Activated naive CD4-positive, alpha-beta T cell treated with anti-CD3 and anti-CD28 coated beads for 36 hours (primary cell): Measurements from ENCODE around the gene NDRG2. TPM values are rescaled to one million over a fixed set of nuclear protein-coding genes. Genes with fewer than 3 reads are reported as not detected.
"Not testable (repeated sequence)": the region's sequence is repeated elsewhere in the genome, so short reads cannot be mapped to it uniquely, and the experiment has no call there.

Experiments used
- CTCF ChIA-PET: fragments of 350-600 bp; sonication (Branson Sonifier 250); formaldehyde crosslinking; loops from one replicate; lab custom pipeline; 2021; ENCODE audit warnings: antibody characterized with exemption; lab: Charles Lee
- DNase-seq: peaks from one replicate; pipeline ENCODE4 v3.0.0-alpha.2; 2020
- H3K27ac Mint-ChIP-seq: one replicate; pipeline ENCODE4 v1.8.0; 2021; ENCODE audit warnings: mild to moderate bottlenecking, mixed read lengths
- H3K27me3 Mint-ChIP-seq: one replicate; pipeline ENCODE4 v1.8.0; 2021; ENCODE audit warnings: low read depth, mixed read lengths
- H3K36me3 Mint-ChIP-seq: one replicate; pipeline ENCODE4 v1.8.0; 2021; ENCODE audit warnings: low read depth, mixed read lengths
- H3K4me1 Mint-ChIP-seq: one replicate; pipeline ENCODE4 v1.8.0; 2021; ENCODE audit warnings: low read depth, mixed read lengths
- H3K4me3 Mint-ChIP-seq: one replicate; pipeline ENCODE4 v1.8.0; 2021; ENCODE audit warnings: mild to moderate bottlenecking, moderate library complexity, mixed read lengths
- H3K9me3 Mint-ChIP-seq: one replicate; pipeline ENCODE4 v1.8.0; 2021; ENCODE audit warnings: mixed read lengths
- intact Hi-C: fragments of 100-400 bp; cut with micrococcal nuclease; formaldehyde crosslinking; loops from one replicate; pipeline ENCODE4 v1.15.1; 2023
- total RNA-seq, 2 experiments: library from RNA; stranded (reverse); gene quantifications; one replicate each; pipeline ENCODE4 v1.2.3, GENCODE V29; 2021

The NDRG2 gene
- total RNA-seq, 2 experiments from 2014 or later = 8.4 to 8.8 TPM

- H3K4me1 Mint-ChIP-seq = peaks cover under 1% of the 10 kb centered on the region
- CTCF ChIA-PET = interaction anchor here (0.9 to 11.6 kb wide), 6 partner anchors 22 to 88 kb away, joined by 3 to 260 read pairs (median 52); partner anchors contain the start of genes SLC39A2 and TMEM253
- DNase-seq = no peak
- H3K4me3 Mint-ChIP-seq = no peak overlapping the region
- no peaks in the 10 kb centered on the region for H3K9me3 Mint-ChIP-seq
- no peaks in the 10 kb centered on the region for H3K27me3 Mint-ChIP-seq
- no peaks in the 10 kb centered on the region for H3K36me3 Mint-ChIP-seq
- no peak overlapping the region for H3K27ac Mint-ChIP-seq
- intact Hi-C loops = no loop called here
These were observed 7.2 kb downstream of the NDRG2 start for GRCh38 chr14:21017528-21018245.

- peaks cover 5% of the 10 kb centered on the region for H3K27me3 Mint-ChIP-seq
- no peaks in the 10 kb centered on the region for H3K36me3 Mint-ChIP-seq
- H3K4me3 Mint-ChIP-seq = no peak overlapping the region
- CTCF ChIA-PET = interaction anchor here (2.5 to 11.6 kb wide), 9 partner anchors 13 to 89 kb away, joined by 9 to 260 read pairs (median 95); partner anchors contain the start of genes RNASE13, RNASE7, SLC39A2 and TMEM253
- no peaks in the 10 kb centered on the region for H3K9me3 Mint-ChIP-seq
- H3K27ac Mint-ChIP-seq = no peak overlapping the region
- intact Hi-C loops = no loop called here
- H3K4me1 Mint-ChIP-seq = no peaks in the 10 kb centered on the region
- DNase-seq = no peak
These were observed 8.3 kb downstream of the NDRG2 start for GRCh38 chr14:21016413-21017190.

GRCh38 chr14:21015312-21015711, 9.5 kb downstream of the NDRG2 start:
- H3K4me3 Mint-ChIP-seq = no peak overlapping the region
- DNase-seq = no peak
- no peaks in the 10 kb centered on the region for H3K36me3 Mint-ChIP-seq
- CTCF ChIA-PET = interaction anchor here (0.6 to 11.6 kb wide), 35 partner anchors 9 to 541 kb away, joined by 3 to 260 read pairs (median 7); partner anchors contain the start of genes ARHGEF40, NDRG2, RNASE13 and RNASE7
- H3K27ac Mint-ChIP-seq = no peak overlapping the region
- intact Hi-C loops = no loop called here
- H3K4me1 Mint-ChIP-seq = no peaks in the 10 kb centered on the region
- H3K27me3 Mint-ChIP-seq = peaks cover 5% of the 10 kb centered on the region
- no peaks in the 10 kb centered on the region for H3K9me3 Mint-ChIP-seq

- CTCF ChIA-PET = interaction anchor here (0.6 to 11.6 kb wide), 41 partner anchors 9 to 541 kb away, joined by 3 to 260 read pairs (median 7); partner anchors contain the start of genes ARHGEF40, NDRG2, RNASE13 and RNASE7
These were observed 10.1 kb downstream of the NDRG2 start for GRCh38 chr14:21014761-21015190.

GRCh38 chr14:21011136-21011535, 13.7 kb downstream of the NDRG2 start:
- CTCF ChIA-PET = interaction anchor here (0.8 to 11.6 kb wide), 6 partner anchors 10 to 94 kb away, joined by 6 to 260 read pairs (median 121); partner anchors contain the start of genes RNASE13, RNASE7, SLC39A2 and TMEM253
- H3K27ac Mint-ChIP-seq = no peak overlapping the region

More at GRCh38 chr14:21014761-21015190, 10.1 kb downstream of the NDRG2 start:
- Mint-ChIP-seq H3K36me3 (no peaks in the 10 kb centered on the region), H3K4me3 (no peak overlapping the region), H3K27ac (no peak overlapping the region), H3K9me3 (no peaks in the 10 kb centered on the region), H3K27me3 (peaks cover 5% of the 10 kb centered on the region), H3K4me1 (no peaks in the 10 kb centered on the region)
- DNase-seq = peak; percentile 91
- intact Hi-C loops = loop anchor here (1.0 kb wide), 4 partner anchors 26 to 90 kb away; no protein-coding TSS in a partner anchor

GRCh38 chr14:21009721-21010120, 15.1 kb downstream of the NDRG2 start:
- H3K36me3 Mint-ChIP-seq, H3K9me3 Mint-ChIP-seq, H3K4me3 Mint-ChIP-seq, H3K27ac Mint-ChIP-seq, DNase-seq, intact Hi-C loops, H3K27me3 Mint-ChIP-seq, H3K4me1 Mint-ChIP-seq: not testable (repeated sequence)
- CTCF ChIA-PET = interaction anchor here (7.4 to 11.6 kb wide), 2 partner anchors 85 to 96 kb away, joined by 163 to 260 read pairs; partner anchors contain the start of gene TMEM253

More at GRCh38 chr14:21011136-21011535, 13.7 kb downstream of the NDRG2 start:
- Mint-ChIP-seq H3K4me3 (no peak overlapping the region), H3K36me3 (no peaks in the 10 kb centered on the region), H3K9me3 (no peaks in the 10 kb centered on the region), H3K4me1 (no peaks in the 10 kb centered on the region), H3K27me3 (peaks cover 5% of the 10 kb centered on the region)
- intact Hi-C loops = no loop called here
- DNase-seq = no peak

GRCh38 chr14:21003788-21004346, 21.0 kb downstream of the NDRG2 start:
- DNase-seq = no peak
- no peaks in the 10 kb centered on the region for H3K36me3 Mint-ChIP-seq
- no peaks in the 10 kb centered on the region for H3K4me1 Mint-ChIP-seq
- CTCF ChIA-PET = interaction anchor here (0.8 to 6.2 kb wide), 7 partner anchors 11 to 100 kb away, joined by 3 to 57 read pairs (median 5); no protein-coding TSS in a partner anchor
- H3K4me3 Mint-ChIP-seq = no peak overlapping the region
- intact Hi-C loops = no loop called here
- H3K9me3 Mint-ChIP-seq = no peaks in the 10 kb centered on the region
- H3K27me3 Mint-ChIP-seq = no peaks in the 10 kb centered on the region
- H3K27ac Mint-ChIP-seq = no peak overlapping the region

GRCh38 chr14:21001218-21001617, 23.6 kb downstream of the NDRG2 start:
- Mint-ChIP-seq H3K4me3 (no peak overlapping the region), H3K27me3 (no peaks in the 10 kb centered on the region), H3K36me3 (peaks cover 4% of the 10 kb centered on the region), H3K27ac (no peak overlapping the region), H3K4me1 (peaks cover 14% of the 10 kb centered on the region), H3K9me3 (no peaks in the 10 kb centered on the region)
- CTCF ChIA-PET = interaction anchor here (0.9 to 6.2 kb wide), 6 partner anchors 10 to 92 kb away, joined by 3 to 57 read pairs (median 4); no protein-coding TSS in a partner anchor
- no peak for DNase-seq
- intact Hi-C loops = no loop called here

GRCh38 chr14:20999591-20999990, 25.3 kb downstream of the NDRG2 start:
- Mint-ChIP-seq H3K4me1 (peaks cover 19% of the 10 kb centered on the region), H3K27me3 (no peaks in the 10 kb centered on the region), H3K27ac (no peak overlapping the region), H3K36me3 (peaks cover 15% of the 10 kb centered on the region), H3K9me3 (no peaks in the 10 kb centered on the region), H3K4me3 (no peak overlapping the region)
- CTCF ChIA-PET = interaction anchor here (0.9 to 10.4 kb wide), 2 partner anchors 15 to 105 kb away, joined by 4 to 95 read pairs; no protein-coding TSS in a partner anchor
- no peak for DNase-seq
- intact Hi-C loops = no loop called here

GRCh38 chr14:20998674-20999366, 26.0 kb downstream of the NDRG2 start, which contains the start of gene SLC39A2:
Gene SLC39A2, plus strand, starts transcription at chr14:20999293. Its CDS starts 154 bp downstream, at chr14:20999447.
- CTCF ChIA-PET = interaction anchor here (0.6 to 10.4 kb wide), 5 partner anchors 16 to 94 kb away, joined by 4 to 95 read pairs (median 8); no protein-coding TSS in a partner anchor
- Mint-ChIP-seq H3K4me3 (no peak within 1 kb of the TSS), H3K4me1 (peaks cover 19% of the 10 kb centered on the region), H3K9me3 (no peaks in the 10 kb centered on the region), H3K36me3 (peaks cover 19% of the 10 kb centered on the region), H3K27me3 (no peaks in the 10 kb centered on the region), H3K27ac (no peak within 1 kb of the TSS)
- intact Hi-C loops = no loop called here
- no peak for DNase-seq

- CTCF ChIA-PET = interaction anchor here (1.0 to 10.4 kb wide), 5 partner anchors 17 to 94 kb away, joined by 3 to 95 read pairs (median 8); no protein-coding TSS in a partner anchor
- Mint-ChIP-seq H3K9me3 (no peaks in the 10 kb centered on the region), H3K4me3 (no peak overlapping the region), H3K4me1 (peaks cover 19% of the 10 kb centered on the region), H3K36me3 (peaks cover 22% of the 10 kb centered on the region), H3K27ac (no peak overlapping the region), H3K27me3 (no peaks in the 10 kb centered on the region)
- DNase-seq = no peak
- intact Hi-C loops = no loop called here
These were observed 26.7 kb downstream of the NDRG2 start for GRCh38 chr14:20998139-20998538.
